GM12878 (cell line): ENCODE data around the gene DNAJB6. TPM values are rescaled to one million over a fixed set of nuclear protein-coding genes. Genes with fewer than 3 reads are reported as not detected.

Experiments used
- ATAC-seq: fragments of 200-7000 bp; cut with Tn5 transposase; 3 replicates; pipeline ENCODE4 v1.9.1; 2020; ENCODE audit warnings: mild to moderate bottlenecking, moderate library complexity
- BruUV-seq: library from RNA; stranded (reverse); fragments of 400-500 nt; replicated peaks from 2 replicates; lab custom pipeline; 2021; lab: Mats Ljungman, UMichigan
- CTCF ChIA-PET: fragments of 300-600 bp; sonication (Branson Sonifier 250); formaldehyde crosslinking; extraction: SDS; loops from one replicate; lab custom pipeline; 2021; ENCODE audit warnings: inconsistent platforms; lab: Yijun Ruan, JAX
- POLR2A ChIA-PET: fragments of 350-600 bp; formaldehyde crosslinking; extraction: SDS; loops from one replicate; lab custom pipeline; 2021; ENCODE audit warnings: inconsistent platforms; lab: Charles Lee
- RAD21 ChIA-PET: fragments of 300-600 bp; sonication (Branson Sonifier 250); formaldehyde crosslinking; loops from one replicate; lab custom pipeline; 2023; ENCODE audit warnings: antibody characterized with exemption; ENCODE audit not compliant: unreplicated experiment; lab: Charles Lee
- SMC1A ChIA-PET: fragments of 300-600 bp; sonication (Branson Sonifier 250); formaldehyde crosslinking; loops from one replicate; lab custom pipeline; 2023; ENCODE audit not compliant: unreplicated experiment, uncharacterized antibody; lab: Charles Lee
- DNase-seq: peaks from one replicate; pipeline ENCODE4 v3.0.0-alpha.2; 2011; ENCODE audit warnings: low read depth, low spot score
- FAIRE-seq: peaks from 3 replicates; lab custom pipeline; 2011; peaks lifted over from hg19 to GRCh38; lab: Jason Lieb, UNC
- H2AFZ ChIP-seq: 2 replicates; pipeline ENCODE4 v1.6.0; 2011; ENCODE audit warnings: low read depth, low read length, control low read depth; ENCODE audit not compliant: control insufficient read depth
- H3K27ac ChIP-seq: 2 replicates; pipeline ENCODE4 v1.5.1; 2011; ENCODE audit warnings: control low read depth; ENCODE audit not compliant: control insufficient read depth, insufficient read depth
- H3K27me3 ChIP-seq, 2 experiments: replicated peaks in 1 of 2; 2 replicates each; pipeline versions ENCODE4 v1.6.0 to v1.6.1; 2011; ENCODE audit warnings: low read length in 1 of 2; ENCODE audit not compliant: control insufficient read depth in 2 of 2, insufficient read depth in 2 of 2
- H3K36me3 ChIP-seq, 2 experiments: 2 replicates each; pipeline ENCODE4 v1.5.1; 2011; ENCODE audit warnings: low read length in 1 of 2; ENCODE audit not compliant: control insufficient read depth in 2 of 2, insufficient read depth in 2 of 2
- H3K4me1 ChIP-seq: 2 replicates; pipeline ENCODE4 v1.6.1; 2011; ENCODE audit warnings: mild to moderate bottlenecking, low read length, moderate library complexity, mixed read lengths; ENCODE audit not compliant: control insufficient read depth, insufficient read depth
- H3K4me2 ChIP-seq: 2 replicates; pipeline ENCODE4 v1.6.0; 2011; ENCODE audit warnings: control low read depth; ENCODE audit not compliant: control insufficient read depth, insufficient read depth
- H3K4me3 ChIP-seq: fragments of 200-600 bp; sonication (generic); 2 replicates; pipeline ENCODE4 v1.5.1; 2016
- H3K79me2 ChIP-seq: 2 replicates; pipeline ENCODE4 v1.6.0; 2011; ENCODE audit warnings: low read length; ENCODE audit not compliant: control insufficient read depth, insufficient read depth
- H3K9ac ChIP-seq: 2 replicates; pipeline ENCODE4 v1.8.0; 2011; ENCODE audit warnings: low read length, control low read depth, mixed read lengths; ENCODE audit not compliant: control insufficient read depth, insufficient read depth
- H3K9me3 ChIP-seq: replicated peaks from 3 replicates; pipeline ENCODE4 v1.5.1; 2011; ENCODE audit warnings: mild to moderate bottlenecking, low read length; ENCODE audit not compliant: control insufficient read depth, insufficient read depth
- H4K20me1 ChIP-seq: 2 replicates; pipeline ENCODE4 v1.6.0; 2011; ENCODE audit not compliant: control insufficient read depth, insufficient read depth
- CEBPZ ChIP-seq: fragments of 150-350 bp; IDR thresholded peaks from 2 replicates; pipeline ENCODE4 v1.6.1; 2016; ENCODE audit warnings: low read depth, low read length
- FOS ChIP-seq: IDR thresholded peaks from 3 replicates; pipeline ENCODE4 v1.6.1; 2011; ENCODE audit warnings: borderline replicate concordance; ENCODE audit not compliant: insufficient read length; ENCODE audit errors: extremely low read depth
- MEF2A ChIP-seq: IDR thresholded peaks from 2 replicates; pipeline ENCODE4 v1.6.1; 2011; ENCODE audit warnings: low read depth, mild to moderate bottlenecking, low read length, moderate library complexity; ENCODE audit not compliant: insufficient read depth
- NR2F1 ChIP-seq: fragments of 450-650 bp; conservative IDR thresholded peaks from 2 replicates; pipeline ENCODE4 v1.6.1; 2017; ENCODE audit warnings: mild to moderate bottlenecking
- SMAD1 ChIP-seq: fragments of 450-650 bp; IDR thresholded peaks from 2 replicates; pipeline ENCODE4 v1.6.1; 2018; ENCODE audit warnings: mild to moderate bottlenecking, low read depth; ENCODE audit not compliant: partially characterized antibody
- WGBS: methylation state at CpG from one replicate; pipeline ENCODE4 v1.1.6; 2016; ENCODE audit warnings: low lambda C conversion rate; ENCODE audit not compliant: insufficient replicate concordance, insufficient coverage; ENCODE audit errors: missing lambda C conversion rate; 5-methylcytosine and 5-hydroxymethylcytosine counted together
- in situ Hi-C: fragments of 300-500 bp; cut with MboI; formaldehyde crosslinking; loops from 9 replicates; pipeline ENCODE4 v1.14.3; 2018; ENCODE audit warnings: mixed read lengths
- intact Hi-C: fragments of 100-400 bp; cut with micrococcal nuclease; formaldehyde crosslinking; loops from one replicate; pipeline ENCODE4 v1.14.2; 2022; ENCODE audit not compliant: unreplicated experiment
- polyA plus RNA-seq, 11 experiments: library from polyadenylated mRNA; depleted of rRNA in 4 of 11; unstranded in 6 of 11; stranded (reverse) in 5 of 11; fragments of >200 nt; fragmentation: Nextera tagmentation in 4 of 11; fragmentation: Illumina TruSeq in 1 of 11; extraction: Ambion mirVana in 4 of 11; extraction: Trizol in 1 of 11; gene quantifications; 1 replicate in 1 of 11; 2 replicates in 10 of 11; pipeline versions ENCODE4 v1.2.1 to v1.2.3, GENCODE V29; 2011 to 2016; ENCODE audit warnings: inconsistent platforms in 2 of 11, missing spikeins in 2 of 11, low read depth in 1 of 11
- total RNA-seq, 4 experiments: library from RNA; depleted of rRNA in 3 of 4; stranded (reverse); fragments of >200 nt in 3 of 4; fragmentation: Illumina TruSeq in 1 of 4; extraction: Trizol in 1 of 4; gene quantifications; 2 replicates each; pipeline versions ENCODE4 v1.2.1 to v1.2.3, GENCODE V29; 2013 to 2021
- TF ChIP-seq, protein P1 (sequence below): IDR thresholded peaks from 2 replicates; pipeline ENCODE4 v1.6.1; 2012; ENCODE audit warnings: low read depth, low read length, improper control_type of control experiment

The DNAJB6 gene
- total and polyA plus RNA-seq, 10 of the 15 experiments (the other 5 are each of a cell fraction or from before 2014, with no cell fraction given) = 34.5 to 117 (median 53.1) TPM

- Histone ChIP-seq H3K27me3 (no peaks in the 10 kb centered on the region), H3K36me3 (peaks cover 12 to 33% of the 10 kb centered on the region in 2 experiments), H3K9ac (no peak overlapping the region), H2AFZ (no peak overlapping the region), H3K9me3 (no peaks in the 10 kb centered on the region), H4K20me1 (no peaks in the 10 kb centered on the region; the same call in 1 of the 2 replicates), H3K4me3 (no peak overlapping the region), H3K79me2 (peaks cover 18% of the 10 kb centered on the region), H3K27ac (no peak overlapping the region), H3K4me1 (no peaks in the 10 kb centered on the region), H3K4me2 (no peak overlapping the region)
- TF ChIP-seq, protein P1, sequence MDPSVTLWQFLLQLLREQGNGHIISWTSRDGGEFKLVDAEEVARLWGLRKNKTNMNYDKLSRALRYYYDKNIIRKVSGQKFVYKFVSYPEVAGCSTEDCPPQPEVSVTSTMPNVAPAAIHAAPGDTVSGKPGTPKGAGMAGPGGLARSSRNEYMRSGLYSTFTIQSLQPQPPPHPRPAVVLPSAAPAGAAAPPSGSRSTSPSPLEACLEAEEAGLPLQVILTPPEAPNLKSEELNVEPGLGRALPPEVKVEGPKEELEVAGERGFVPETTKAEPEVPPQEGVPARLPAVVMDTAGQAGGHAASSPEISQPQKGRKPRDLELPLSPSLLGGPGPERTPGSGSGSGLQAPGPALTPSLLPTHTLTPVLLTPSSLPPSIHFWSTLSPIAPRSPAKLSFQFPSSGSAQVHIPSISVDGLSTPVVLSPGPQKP = no peak
- no peak for TF ChIP-seq NR2F1
- TF ChIP-seq FOS = no peak
- TF ChIP-seq MEF2A = no peak
- TF ChIP-seq CEBPZ = no peak
- no peak for TF ChIP-seq SMAD1
- no peak for ATAC-seq
- intact Hi-C loops = no loop called here
- in situ Hi-C loops = no loop called here
- no peak for DNase-seq
- ChIA-PET CTCF (no interaction called here), RAD21 (no interaction called here), SMC1A (no interaction called here), POLR2A (no interaction called here)
- no peak for FAIRE-seq
- no TSS peak for BruUV-seq
- 87% methylated on average over 11 of the region's 11 CpGs for WGBS
Measured at GRCh38 chr7:157377436-157378124, 40.8 kb downstream of the DNAJB6 start.
